Measurements from ENCODE around the gene PPP1R37. TPM values are rescaled to one million over a fixed set of nuclear protein-coding genes. Genes with fewer than 3 reads are reported as not detected.
"Not testable (repeated sequence)": the region's sequence is repeated elsewhere in the genome, so short reads cannot be mapped to it uniquely, and the experiment has no call there.

Gene PPP1R37
- total RNA-seq, 1 experiment from 2014 or later: 26.5 TPM

GRCh38 chr19:45114116-45114515 lies 21.1 kb downstream of the PPP1R37 start:
- DNase-seq (ENCODE audit: low read depth): no peak

DNA sequence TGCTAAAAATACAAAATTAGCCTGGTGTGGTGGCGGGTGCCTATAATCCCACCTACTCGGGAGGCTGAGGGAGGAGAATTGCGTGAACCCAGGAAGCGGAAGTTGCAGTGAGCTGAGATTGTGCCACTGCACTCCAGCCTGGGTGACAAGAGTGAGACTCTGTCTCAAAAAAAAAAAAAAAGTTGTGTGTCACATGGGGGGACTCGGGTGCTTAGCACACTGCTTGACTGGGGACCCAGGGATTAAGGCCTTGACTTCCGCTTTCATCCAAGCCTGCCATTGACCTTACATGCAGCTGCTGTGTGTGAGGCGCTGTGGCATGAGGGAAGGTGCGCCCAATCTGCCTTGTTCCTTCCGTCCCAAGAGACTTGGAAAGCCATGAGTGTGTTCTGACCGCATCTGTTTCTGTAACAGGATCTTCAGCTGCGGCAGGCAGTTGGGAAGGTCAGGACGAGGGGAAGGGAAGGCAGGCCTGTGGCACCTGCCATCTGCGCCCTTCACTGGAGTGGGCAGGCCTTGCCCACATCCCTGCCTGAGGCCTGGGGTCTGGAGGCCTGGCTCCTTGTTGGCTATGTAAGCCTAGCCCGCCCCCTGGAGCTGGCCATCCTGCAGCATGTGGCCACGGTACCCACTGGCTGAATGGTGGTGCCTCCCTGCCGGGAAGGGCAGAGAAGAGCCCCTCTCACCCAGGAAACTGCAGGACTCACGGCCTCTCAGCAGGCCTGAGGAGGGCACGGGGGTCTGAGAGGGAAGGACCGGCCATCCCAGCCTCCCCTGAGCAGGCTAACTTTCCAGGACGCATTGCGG lies 23.0 kb downstream of the PPP1R37 start:
- DNase-seq (ENCODE audit: low read depth): no peak

DNA sequence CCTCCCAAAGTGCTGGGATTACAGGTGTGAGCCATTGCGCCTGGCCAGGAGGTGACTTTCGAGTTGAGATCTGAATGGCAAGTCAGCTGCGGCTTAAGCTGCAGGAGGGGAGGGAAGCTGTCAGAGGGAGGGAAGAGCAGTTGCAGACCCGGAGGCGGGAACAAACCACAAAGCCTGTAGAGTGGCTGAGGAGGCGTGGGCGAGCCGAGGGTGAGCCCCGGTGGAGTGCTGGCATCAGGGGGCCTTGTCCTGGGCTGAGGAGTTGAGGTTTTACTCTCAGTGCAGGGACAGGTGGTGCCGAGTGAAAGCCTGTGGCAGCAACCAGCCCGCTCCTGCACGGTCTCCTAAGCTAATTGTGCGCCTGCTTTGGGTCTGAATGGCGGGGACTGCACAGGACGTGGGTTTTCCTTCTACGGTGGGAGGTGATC lies 24.2 kb downstream of the PPP1R37 start:
- no peak for DNase-seq (ENCODE audit: low read depth)

GRCh38 chr19:45117671-45118070 lies 24.7 kb downstream of the PPP1R37 start:
- no peak for DNase-seq (ENCODE audit: low read depth)

DNA sequence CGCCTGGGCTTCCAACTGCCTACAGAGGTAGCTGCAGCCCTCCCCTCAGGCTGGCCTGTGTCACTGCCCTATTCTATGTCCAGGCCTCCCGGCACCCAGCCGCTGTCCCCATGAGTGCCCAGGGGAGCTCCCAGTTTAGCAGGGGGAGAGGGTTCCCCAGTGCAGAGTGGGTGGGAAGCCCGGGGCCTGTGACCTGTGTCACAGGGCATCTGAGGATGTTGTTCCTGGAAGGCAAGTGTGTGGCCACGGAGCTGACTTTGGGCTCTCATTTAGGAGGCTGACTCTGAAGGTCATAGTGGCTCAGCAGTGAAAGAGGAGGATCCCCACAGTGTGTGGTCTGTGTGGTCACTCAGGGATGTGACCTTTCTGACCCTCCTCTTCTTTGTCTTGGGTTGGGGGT lies 25.1 kb downstream of the PPP1R37 start:
- DNase-seq (ENCODE audit: low read depth): no peak

GRCh38 chr19:45118591-45119355 lies 25.8 kb downstream of the PPP1R37 start:
- not testable (repeated sequence) for DNase-seq (ENCODE audit: low read depth)

DNA sequence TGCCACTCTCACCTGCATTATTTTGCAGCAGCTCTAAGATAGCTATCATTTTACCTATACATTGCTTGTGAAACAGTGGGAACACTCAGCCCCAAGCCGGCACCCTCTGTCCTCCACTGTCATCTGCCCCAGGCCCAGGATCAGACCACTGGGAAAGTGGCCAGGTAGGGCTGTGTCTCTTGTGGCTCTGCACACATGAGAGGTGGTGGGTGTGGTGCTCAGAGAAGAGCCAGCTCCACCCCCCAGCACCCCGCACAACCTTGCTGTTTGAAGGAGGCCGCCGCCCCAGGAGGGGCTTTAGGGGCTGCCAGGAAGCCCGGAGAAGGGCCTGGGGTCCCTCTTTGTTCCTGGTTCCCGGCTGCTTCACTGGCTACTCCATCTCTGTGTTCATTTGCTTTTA lies 26.6 kb downstream of the PPP1R37 start:
- DNase-seq (ENCODE audit: low read depth): no peak

DNA sequence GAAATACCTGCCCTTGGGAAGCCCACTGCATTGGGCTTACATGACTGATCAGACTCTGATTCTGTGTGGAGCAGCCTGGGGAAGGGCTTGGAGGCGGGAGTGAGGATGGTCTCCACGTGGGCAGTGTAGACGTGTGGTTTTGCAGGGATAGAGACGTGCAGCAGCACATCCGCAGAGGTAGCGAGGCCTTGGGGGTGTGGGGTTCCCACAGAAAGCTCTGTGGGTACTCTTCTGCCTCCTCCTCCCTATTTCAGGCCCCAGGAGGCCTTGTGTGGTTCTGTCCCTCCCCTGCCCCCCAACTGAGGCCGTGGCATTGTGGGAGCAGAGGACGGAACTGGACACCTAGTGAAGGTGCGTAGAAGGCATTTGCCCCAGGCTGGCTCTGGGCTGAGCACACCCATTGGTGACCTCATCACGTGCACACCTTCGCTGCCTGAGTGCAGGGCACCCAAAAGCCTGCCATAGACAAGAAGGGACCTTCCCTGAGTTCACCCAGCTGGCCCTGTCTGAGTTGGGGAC lies 28.9 kb downstream of the PPP1R37 start:
- DNase-seq (ENCODE audit: low read depth): no peak

- DNase-seq (ENCODE audit: low read depth): no peak
These were observed 29.9 kb downstream of the PPP1R37 start for GRCh38 chr19:45122832-45123231.

GRCh38 chr19:45123440-45123850 lies 30.5 kb downstream of the PPP1R37 start:
- no peak for DNase-seq (ENCODE audit: low read depth)

GRCh38 chr19:45124021-45124420 lies 31.0 kb downstream of the PPP1R37 start:
- DNase-seq (ENCODE audit: low read depth): no peak

DNA sequence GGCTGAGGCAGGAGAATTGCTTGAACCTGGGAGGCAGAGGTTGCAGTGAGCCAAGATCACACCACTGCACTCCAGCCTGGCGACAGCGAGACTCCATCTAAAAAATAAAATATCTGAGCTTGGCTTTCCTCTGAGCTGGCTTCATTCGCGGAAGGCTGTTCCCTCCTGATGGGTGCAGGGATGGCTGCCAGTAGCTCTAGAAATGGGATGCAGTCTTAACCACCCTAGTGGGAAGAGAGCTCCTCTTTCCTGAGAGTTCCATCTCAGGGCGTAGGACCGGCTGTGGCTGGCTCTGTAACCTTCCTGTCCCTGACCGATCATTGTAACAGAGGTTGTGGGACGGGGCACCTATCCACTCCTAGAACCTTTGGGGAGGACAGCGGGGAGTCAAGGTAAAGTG lies 32.4 kb downstream of the PPP1R37 start:
- no peak for DNase-seq (ENCODE audit: low read depth)

DNA sequence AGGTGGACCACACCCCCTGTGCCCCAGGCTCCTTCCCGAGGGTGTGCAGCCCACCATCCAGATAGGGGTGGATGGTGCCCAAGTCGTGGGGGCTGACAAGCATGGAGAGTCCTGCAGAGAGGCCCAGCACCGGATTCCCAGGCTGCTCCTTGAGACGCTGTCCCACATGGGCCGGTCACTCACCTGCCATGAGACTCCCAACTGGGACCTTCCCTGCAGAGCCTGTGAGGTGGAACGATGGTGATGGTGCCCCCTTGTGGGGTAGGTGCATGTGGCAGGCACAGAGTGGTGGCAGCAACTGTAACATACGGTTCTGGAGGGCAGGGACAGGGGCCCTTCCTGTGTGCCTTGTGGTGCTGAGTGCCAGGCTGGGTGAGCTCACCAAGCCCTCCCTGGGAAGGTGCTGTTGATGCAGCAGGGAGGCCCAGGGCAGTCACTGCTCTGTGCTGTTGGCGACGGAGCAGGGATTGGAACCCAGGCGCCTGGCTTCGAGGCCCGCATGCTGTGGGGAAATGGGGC lies 33.1 kb downstream of the PPP1R37 start:
- peak; percentile 59 for DNase-seq (ENCODE audit: low read depth)

GRCh38 chr19:45126654-45127053 lies 33.7 kb downstream of the PPP1R37 start:
- no peak for DNase-seq (ENCODE audit: low read depth)

- DNase-seq (ENCODE audit: low read depth): no peak
These were observed 35.2 kb downstream of the PPP1R37 start for GRCh38 chr19:45128146-45128545.

DNA sequence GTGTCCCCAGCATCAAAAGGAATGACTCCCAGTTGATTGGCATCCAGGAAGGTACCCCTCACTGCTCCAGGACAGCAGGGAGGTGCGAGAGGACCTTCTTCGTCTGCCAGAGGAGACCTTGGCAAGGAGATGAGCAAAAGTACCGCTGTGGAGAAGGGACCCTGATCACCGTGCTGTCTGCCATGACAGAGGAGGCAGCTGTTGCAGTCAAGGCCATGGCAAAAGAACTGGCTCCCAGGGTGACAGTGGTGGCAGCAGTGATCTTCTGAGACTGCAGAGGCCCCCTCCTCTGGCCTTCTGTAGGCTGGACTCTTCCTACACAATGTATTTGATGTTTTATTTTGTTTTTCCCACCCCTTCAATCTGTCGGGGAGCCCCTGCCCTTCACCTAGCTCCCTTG lies 35.8 kb downstream of the PPP1R37 start:
- DNase-seq (ENCODE audit: low read depth): no peak

- no peak for DNase-seq (ENCODE audit: low read depth)
These were observed 37.3 kb downstream of the PPP1R37 start for GRCh38 chr19:45130236-45130635.

- peak; percentile 52 for DNase-seq (ENCODE audit: low read depth)
These were observed 38.1 kb downstream of the PPP1R37 start for GRCh38 chr19:45130888-45131615.

- DNase-seq (ENCODE audit: low read depth): no peak
These were observed 40.7 kb downstream of the PPP1R37 start for GRCh38 chr19:45133661-45134060.

DNA sequence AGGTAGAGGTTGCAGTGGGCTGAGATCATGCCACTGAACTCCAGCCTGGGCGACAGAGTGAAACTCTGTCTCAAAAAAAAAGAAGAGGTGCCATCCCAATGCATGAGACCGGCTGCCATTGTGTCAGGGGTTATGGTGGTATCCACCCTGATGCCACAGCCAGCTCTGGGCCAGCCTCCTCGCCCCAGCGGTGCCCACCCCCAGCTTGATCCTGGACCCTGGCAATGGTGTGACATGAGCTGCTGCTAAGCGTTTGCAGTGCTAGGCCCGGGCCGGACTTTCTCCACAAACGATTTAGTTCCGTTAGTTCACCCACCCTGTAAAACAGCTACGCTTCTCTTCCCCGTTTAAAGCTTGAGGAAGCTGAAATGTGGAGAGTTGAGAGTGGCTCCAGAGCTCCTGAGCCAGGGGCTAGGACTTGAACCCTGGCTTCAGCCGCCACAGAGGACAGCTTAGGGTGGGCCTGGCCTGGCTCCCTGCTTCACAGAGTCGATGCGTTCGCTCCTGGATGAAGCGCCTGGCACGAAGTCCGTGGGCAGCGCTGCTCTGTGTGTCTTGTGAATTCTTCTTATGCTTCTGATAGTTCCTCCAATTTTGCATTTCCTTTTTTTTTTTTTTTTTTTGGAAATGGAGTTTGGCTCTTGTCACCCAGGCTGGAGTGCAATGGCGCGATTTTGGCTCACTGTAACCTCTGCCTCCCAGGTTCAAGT lies 42.4 kb downstream of the PPP1R37 start:
- no peak for DNase-seq (ENCODE audit: low read depth)

Data from HT1080 (cell line).